HepG2 (cell line): ENCODE measurements around the gene FAM161A. TPM values are rescaled to one million over a fixed set of nuclear protein-coding genes. Genes with fewer than 3 reads are reported as not detected.

Source experiments
- FOXP4 ChIP-seq: sonication (generic); formaldehyde crosslinking; IDR thresholded peaks from 2 replicates; pipeline ENCODE4 v1.4.0; 2020; ENCODE audit warnings: missing genetic modification reagents
- HHEX ChIP-seq: IDR thresholded peaks from 2 replicates; pipeline ENCODE4 v1.6.1; 2016; ENCODE audit warnings: control low read depth
- HMG20B ChIP-seq: conservative IDR thresholded peaks from 2 replicates; pipeline ENCODE4 v1.6.1; 2016; ENCODE audit warnings: missing genetic modification reagents, missing compliant biosample characterization
- MAFF ChIP-seq: IDR thresholded peaks from 2 replicates; pipeline ENCODE4 v1.6.1; 2011; ENCODE audit warnings: low read depth, low read length, improper control_type of control experiment
- NFE2L2 ChIP-seq: fragments of 150-350 bp; IDR thresholded peaks from 2 replicates; pipeline ENCODE4 v1.6.1; 2014; ENCODE audit warnings: low read length
- POGZ ChIP-seq: sonication (generic); formaldehyde crosslinking; IDR thresholded peaks from 2 replicates; pipeline ENCODE4 v1.4.0; 2020; ENCODE audit warnings: mild to moderate bottlenecking, missing genetic modification reagents
- SMAD3 ChIP-seq: sonication (generic); formaldehyde crosslinking; IDR thresholded peaks from 2 replicates; pipeline ENCODE4 v1.4.0; 2020; ENCODE audit warnings: missing genetic modification reagents
- SMC3 ChIP-seq: IDR thresholded peaks from 2 replicates; pipeline ENCODE4 v1.6.1; 2011; ENCODE audit warnings: low read length, improper control_type of control experiment
- SP2 ChIP-seq: sonication (generic); formaldehyde crosslinking; IDR thresholded peaks from 2 replicates; pipeline ENCODE4 v1.5.1; 2020; ENCODE audit warnings: mild to moderate bottlenecking, missing genetic modification reagents
- SP5 ChIP-seq: IDR thresholded peaks from 2 replicates; pipeline ENCODE4 v1.6.1; 2016; ENCODE audit warnings: low read depth, borderline replicate concordance
- ZFP62 ChIP-seq: sonication (generic); formaldehyde crosslinking; IDR thresholded peaks from 2 replicates; pipeline ENCODE4 v1.4.0; 2020; ENCODE audit warnings: missing genetic modification reagents
- ZHX1 ChIP-seq: sonication (generic); formaldehyde crosslinking; IDR thresholded peaks from 2 replicates; pipeline ENCODE4 v1.8.1; 2022; ENCODE audit warnings: low read depth, mild to moderate bottlenecking, missing genetic modification reagents
- ZKSCAN8 ChIP-seq: IDR thresholded peaks from 2 replicates; pipeline ENCODE4 v1.6.1; 2016; ENCODE audit warnings: borderline replicate concordance, missing genetic modification reagents, missing compliant biosample characterization
- ZMYM4 ChIP-seq: sonication (generic); formaldehyde crosslinking; IDR thresholded peaks from 2 replicates; pipeline ENCODE4 v1.8.1; 2023; ENCODE audit warnings: mild to moderate bottlenecking, missing genetic modification reagents
- ZNF260 ChIP-seq: sonication (generic); formaldehyde crosslinking; IDR thresholded peaks from 2 replicates; pipeline ENCODE4 v1.4.0; 2020; ENCODE audit warnings: missing genetic modification reagents, low read depth, mild to moderate bottlenecking, borderline replicate concordance
- ZNF362 ChIP-seq: sonication (generic); formaldehyde crosslinking; IDR thresholded peaks from 2 replicates; pipeline ENCODE4 v1.4.0; 2020; ENCODE audit warnings: missing genetic modification reagents, mild to moderate bottlenecking, borderline replicate concordance
- ZNF737 ChIP-seq: sonication (generic); formaldehyde crosslinking; IDR thresholded peaks from 2 replicates; pipeline ENCODE4 v1.5.0; 2020; ENCODE audit warnings: missing genetic modification reagents, mild to moderate bottlenecking, borderline replicate concordance
- polyA plus RNA-seq, 8 experiments: library from polyadenylated mRNA; depleted of rRNA in 3 of 8; stranded (reverse) in 7 of 8; unstranded in 1 of 8; fragments of >200 nt; fragmentation: Illumina TruSeq in 4 of 8; extraction: Trizol in 4 of 8; gene quantifications; 2 replicates each; pipeline versions ENCODE4 v1.2.1 to v1.2.3, GENCODE V29; 2011 to 2016; ENCODE audit warnings: low read depth in 4 of 8, missing spikeins in 1 of 8, mixed read lengths in 1 of 8; ENCODE audit not compliant: insufficient read depth in 1 of 8
- total RNA-seq, 5 experiments: library from RNA; depleted of rRNA; stranded (reverse); fragments of >200 nt; fragmentation: Illumina TruSeq; extraction: Trizol; gene quantifications; 2 replicates each; pipeline ENCODE4 v1.2.3, GENCODE V29; 2016; ENCODE audit warnings: low read depth in 1 of 5
- TF ChIP-seq, protein P1 (sequence below): sonication (generic); formaldehyde crosslinking; IDR thresholded peaks from 2 replicates; pipeline ENCODE4 v1.5.0; 2020; ENCODE audit warnings: missing genetic modification reagents
- TF ChIP-seq, protein P2 (sequence below): sonication (generic); formaldehyde crosslinking; IDR thresholded peaks from 2 replicates; pipeline ENCODE4 v1.5.0; 2020; ENCODE audit warnings: mild to moderate bottlenecking, missing genetic modification reagents

The FAM161A gene
- total and polyA plus RNA-seq, 2 of the 13 experiments (the other 11 are each of a cell fraction or from before 2014, with no cell fraction given) = 2.7 to 3.4 TPM

DNA sequence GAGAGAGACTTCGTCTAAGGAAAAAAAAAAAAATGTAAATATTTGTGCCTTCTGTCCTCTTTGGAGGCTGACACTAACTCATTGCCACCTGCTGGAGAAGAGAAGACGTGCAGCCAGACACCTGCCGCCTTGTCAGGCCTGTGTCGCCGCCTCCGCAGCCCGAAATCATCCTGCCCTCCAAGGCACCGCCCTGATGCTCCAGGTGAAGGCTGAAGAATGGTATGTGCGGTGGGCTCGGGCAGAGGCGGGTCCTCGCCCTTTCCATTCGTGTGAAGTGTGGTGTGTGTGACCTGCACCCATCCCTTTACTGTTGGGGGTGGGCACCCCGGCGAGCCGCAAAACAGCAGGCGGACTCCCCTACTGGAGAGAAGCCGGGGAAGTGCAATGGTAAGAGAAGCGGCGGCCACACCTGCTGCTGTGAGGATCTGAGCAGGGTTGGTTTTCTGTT is 60.4 kb downstream of the FAM161A start (continued):
- TF ChIP-seq ZMYM4 (peak; percentile 61; the same call in 1 of the 2 replicates), POGZ (CRISPR knock-in tag) (peak; percentile 59), HMG20B (CRISPR knock-in tag) (no peak), FOXP4 (CRISPR knock-in tag) (peak; percentile 39; the same call in 1 of the 2 replicates), SMAD3 (CRISPR knock-in tag) (0 out of 2 replicates have a peak, but pooled peaks have one; percentile 58), SP2 (CRISPR knock-in tag) (no peak), ZNF737 (CRISPR knock-in tag) (no peak), HHEX (CRISPR knock-in tag) (no peak), ZFP62 (CRISPR knock-in tag) (no peak), ZNF362 (CRISPR knock-in tag) (peak; percentile 98), MAFF (no peak), ZKSCAN8 (CRISPR knock-in tag) (no peak), SP5 (CRISPR knock-in tag) (no peak), ZHX1 (CRISPR knock-in tag) (0 out of 2 replicates have a peak, but pooled peaks have one; percentile 33), SMC3 (peak; percentile 71), NFE2L2 (no peak), ZNF260 (CRISPR knock-in tag) (no peak)
- TF ChIP-seq, protein P1, sequence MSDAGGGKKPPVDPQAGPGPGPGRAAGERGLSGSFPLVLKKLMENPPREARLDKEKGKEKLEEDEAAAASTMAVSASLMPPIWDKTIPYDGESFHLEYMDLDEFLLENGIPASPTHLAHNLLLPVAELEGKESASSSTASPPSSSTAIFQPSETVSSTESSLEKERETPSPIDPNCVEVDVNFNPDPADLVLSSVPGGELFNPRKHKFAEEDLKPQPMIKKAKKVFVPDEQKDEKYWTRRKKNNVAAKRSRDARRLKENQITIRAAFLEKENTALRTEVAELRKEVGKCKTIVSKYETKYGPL = no peak
- TF ChIP-seq, protein P2, sequence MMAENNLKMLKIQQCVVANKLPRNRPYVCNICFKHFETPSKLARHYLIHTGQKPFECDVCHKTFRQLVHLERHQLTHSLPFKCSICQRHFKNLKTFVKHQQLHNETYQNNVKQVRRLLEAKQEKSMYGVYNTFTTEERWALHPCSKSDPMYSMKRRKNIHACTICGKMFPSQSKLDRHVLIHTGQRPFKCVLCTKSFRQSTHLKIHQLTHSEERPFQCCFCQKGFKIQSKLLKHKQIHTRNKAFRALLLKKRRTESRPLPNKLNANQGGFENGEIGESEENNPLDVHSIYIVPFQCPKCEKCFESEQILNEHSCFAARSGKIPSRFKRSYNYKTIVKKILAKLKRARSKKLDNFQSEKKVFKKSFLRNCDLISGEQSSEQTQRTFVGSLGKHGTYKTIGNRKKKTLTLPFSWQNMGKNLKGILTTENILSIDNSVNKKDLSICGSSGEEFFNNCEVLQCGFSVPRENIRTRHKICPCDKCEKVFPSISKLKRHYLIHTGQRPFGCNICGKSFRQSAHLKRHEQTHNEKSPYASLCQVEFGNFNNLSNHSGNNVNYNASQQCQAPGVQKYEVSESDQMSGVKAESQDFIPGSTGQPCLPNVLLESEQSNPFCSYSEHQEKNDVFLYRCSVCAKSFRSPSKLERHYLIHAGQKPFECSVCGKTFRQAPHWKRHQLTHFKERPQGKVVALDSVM (CRISPR knock-in tag) = peak; percentile 90
